Sciatic nerve (tissue), 2 donors: Measurements from ENCODE around the gene CYP24A1. TPM values are rescaled to one million over a fixed set of nuclear protein-coding genes. Genes with fewer than 3 reads are reported as not detected.
A peak's percentile ranks its signal among the peaks of the same experiment; 100 is the strongest.

Source experiments
- ATAC-seq: fragments of 200-7000 bp; cut with Tn5 transposase; one replicate; pipeline ENCODE4 v1.9.1; 2020; ENCODE audit warnings: mild to moderate bottlenecking, moderate library complexity
- DNase-seq: peaks from one replicate; pipeline ENCODE4 v3.0.0-alpha.2; 2020; ENCODE audit warnings: low spot score
- intact Hi-C: fragments of 100-400 bp; cut with DNase I; formaldehyde crosslinking; loops from one replicate; pipeline ENCODE4 v1.14.2; 2022
- total RNA-seq: library from RNA; stranded (reverse); fragmentation: NEBNext Ultra II Directional; extraction: Animal tissue kit (Norgen Biotek cat#: 25700); gene quantifications from one replicate; pipeline ENCODE4 v1.2.1, GENCODE V29; 2021
- donor health status: DM: no; HTN: no; CAD: no.
- donor health status: DM: no; HTN: no; CAD: no.

CYP24A1 gene
- total RNA-seq, 1 donor from 2014 or later, result not detected

GRCh38 chr20:54204481-54204880 lies 30.7 kb upstream of the CYP24A1 start:
- DNase-seq (no peak), ATAC-seq (no peak)
- intact Hi-C loops, result no loop called here

- DNase-seq (no peak), ATAC-seq (no peak)
- intact Hi-C loops, result no loop called here
These were observed 30.3 kb upstream of the CYP24A1 start for GRCh38 chr20:54204063-54204462.

- no peak for ATAC-seq
- intact Hi-C loops, result no loop called here
- DNase-seq, result no peak
These were observed 29.5 kb upstream of the CYP24A1 start for GRCh38 chr20:54203281-54203680.

GRCh38 chr20:54201268-54201846 lies 27.6 kb upstream of the CYP24A1 start:
- ATAC-seq, result no peak
- intact Hi-C loops, result no loop called here
- no peak for DNase-seq

- DNase-seq (no peak), ATAC-seq (no peak)
- intact Hi-C loops, result no loop called here
These were observed 26.9 kb upstream of the CYP24A1 start for GRCh38 chr20:54200487-54201267.

GRCh38 chr20:54199721-54200176 lies 26.0 kb upstream of the CYP24A1 start:
- ATAC-seq (peak; percentile 76), DNase-seq (peak; percentile 88)
- intact Hi-C loops, result loop anchor here (5.0 to 10.0 kb wide), 2 partner anchors 102 to 635 kb away; no protein-coding TSS in a partner anchor

GRCh38 chr20:54199283-54199682 lies 25.5 kb upstream of the CYP24A1 start:
- ATAC-seq (no peak), DNase-seq (no peak)
- intact Hi-C loops, result loop anchor here (5.0 to 10.0 kb wide), 2 partner anchors 102 to 636 kb away; no protein-coding TSS in a partner anchor

GRCh38 chr20:54197621-54198604 lies 24.1 kb upstream of the CYP24A1 start:
- intact Hi-C loops, result loop anchor here (5.0 to 10.0 kb wide), 2 partner anchors 101 to 637 kb away; no protein-coding TSS in a partner anchor
- ATAC-seq, result no peak
- no peak for DNase-seq

- intact Hi-C loops, result loop anchor here (5.0 to 10.0 kb wide), 2 partner anchors 98 to 639 kb away; no protein-coding TSS in a partner anchor
- DNase-seq (no peak), ATAC-seq (no peak)
These were observed 22.0 kb upstream of the CYP24A1 start for GRCh38 chr20:54195483-54196472.

- intact Hi-C loops, result loop anchor here (5.0 to 10.0 kb wide), 2 partner anchors 98 to 640 kb away; no protein-coding TSS in a partner anchor
- no peak for ATAC-seq
These were observed 21.1 kb upstream of the CYP24A1 start for GRCh38 chr20:54194724-54195438.

GRCh38 chr20:54193817-54194216 lies 20.0 kb upstream of the CYP24A1 start:
- no peak for DNase-seq
- no peak for ATAC-seq
- intact Hi-C loops, result loop anchor here (10.0 kb wide), 1 partner anchor 641 kb away; no protein-coding TSS in a partner anchor

More at GRCh38 chr20:54194724-54195438, 21.1 kb upstream of the CYP24A1 start:
- no peak for DNase-seq

- intact Hi-C loops, result loop anchor here (10.0 kb wide), 1 partner anchor 645 kb away; no protein-coding TSS in a partner anchor
- DNase-seq (no peak), ATAC-seq (no peak)
These were observed 16.4 kb upstream of the CYP24A1 start for GRCh38 chr20:54190217-54190616.

- DNase-seq (no peak), ATAC-seq (no peak)
- intact Hi-C loops, result loop anchor here (10.0 kb wide), 1 partner anchor 645 kb away; no protein-coding TSS in a partner anchor
These were observed 15.8 kb upstream of the CYP24A1 start for GRCh38 chr20:54189630-54190029.

GRCh38 chr20:54188132-54188849 lies 14.5 kb upstream of the CYP24A1 start:
- intact Hi-C loops, result no loop called here
- no peak for DNase-seq
- ATAC-seq, result no peak

- intact Hi-C loops, result no loop called here
- no peak for DNase-seq
- no peak for ATAC-seq
These were observed 11.3 kb upstream of the CYP24A1 start for GRCh38 chr20:54184904-54185626.

GRCh38 chr20:54184071-54184470 lies 10.3 kb upstream of the CYP24A1 start:
- intact Hi-C loops, result no loop called here
- DNase-seq (no peak), ATAC-seq (no peak)
